Spleen (tissue), 7 donors: Measurements from ENCODE around the gene NGFR.

Source experiments
- CTCF ChIP-seq, 11 experiments: fragments of 200-600 bp in 7 of 11; fragments of 450-650 bp in 4 of 11; sonication (generic) in 4 of 11; IDR thresholded peaks in 8 of 11; conservative IDR thresholded peaks in 3 of 11; 1 replicate in 7 of 11; 2 replicates in 4 of 11; pipeline versions ENCODE4 v1.4.0 to v1.8.0; 2016 to 2021; ENCODE audit warnings: antibody characterized with exemption in 11 of 11, inconsistent platforms in 4 of 11, mild to moderate bottlenecking in 1 of 11
- POLR2A ChIP-seq, 3 donors: fragments of 450-650 bp; IDR thresholded peaks; one replicate each; pipeline ENCODE4 v1.5.1; 2017; ENCODE audit warnings: antibody characterized with exemption in 3 of 3, mild to moderate bottlenecking in 1 of 3
- POLR2AphosphoS5 ChIP-seq, 3 donors: sonication (generic); formaldehyde crosslinking; IDR thresholded peaks; one replicate each; pipeline ENCODE4 v1.5.1; 2017; ENCODE audit warnings: antibody characterized with exemption in 3 of 3
- donor health status: DM: no; HTN: no; CAD: no; lungs with moderate emphysema.
- donor health status: DM: no; HTN: no; CAD: no.
- donor health status: DM: no; HTN: no; CAD: no.

- TF ChIP-seq CTCF (IDR thresholded peaks at IDR 0.05 in 8 of 11, conservative IDR thresholded peaks at IDR 0.05 in 3 of 11) = no peak
- TF ChIP-seq POLR2A (IDR thresholded peaks at IDR 0.05) = no peak
- TF ChIP-seq POLR2AphosphoS5 (IDR thresholded peaks at IDR 0.05) = no peak
These were observed 33.9 kb downstream of the NGFR start for GRCh38 chr17:49528966-49529365.
